Neural progenitor cell (in vitro differentiated cells): ENCODE data around the gene PIGR. TPM values are rescaled to one million over a fixed set of nuclear protein-coding genes. Genes with fewer than 3 reads are reported as not detected.

ENCODE experiments used
- DNase-seq: peaks from one replicate; pipeline ENCODE4 v3.0.0-alpha.2; 2016; ENCODE audit warnings: low spot score
- H2AFZ ChIP-seq: fragments of 200-600 bp; sonication (generic); replicated peaks from 2 replicates; pipeline ENCODE4 v1.6.1; 2016; ENCODE audit warnings: antibody characterized with exemption
- H3F3A ChIP-seq: fragments of 200-600 bp; sonication (generic); 2 replicates; pipeline ENCODE4 v1.6.1; 2016; ENCODE audit warnings: antibody characterized with exemption, low read depth
- H3K27ac ChIP-seq: fragments of 200-600 bp; sonication (generic); 2 replicates; pipeline ENCODE4 v1.5.1; 2016; ENCODE audit warnings: mild to moderate bottlenecking
- H3K27me3 ChIP-seq: fragments of 200-600 bp; sonication (generic); 2 replicates; pipeline ENCODE4 v1.6.1; 2016; ENCODE audit warnings: mild to moderate bottlenecking, moderate library complexity
- H3K36me3 ChIP-seq: fragments of 200-600 bp; sonication (generic); 2 replicates; pipeline ENCODE4 v1.5.1; 2016
- H3K4me1 ChIP-seq: fragments of 200-600 bp; sonication (generic); 2 replicates; pipeline ENCODE4 v1.6.1; 2016; ENCODE audit warnings: mixed run types
- H3K4me2 ChIP-seq: fragments of 200-600 bp; sonication (generic); 2 replicates; pipeline ENCODE4 v1.6.1; 2016
- H3K4me3 ChIP-seq: fragments of 200-600 bp; sonication (generic); 2 replicates; pipeline ENCODE4 v1.5.1; 2016
- H3K79me2 ChIP-seq: fragments of 200-600 bp; sonication (generic); 2 replicates; pipeline ENCODE4 v1.6.1; 2016; ENCODE audit warnings: low read depth
- H3K9ac ChIP-seq: fragments of 200-600 bp; sonication (generic); 2 replicates; pipeline ENCODE4 v1.6.1; 2016
- H3K9me3 ChIP-seq: fragments of 200-600 bp; sonication (generic); 2 replicates; pipeline ENCODE4 v1.5.1; 2016; ENCODE audit warnings: low read depth
- H4K20me1 ChIP-seq: fragments of 200-600 bp; sonication (generic); 2 replicates; pipeline ENCODE4 v1.6.1; 2016; ENCODE audit warnings: low read depth
- H3K27ac Mint-ChIP-seq: 3 replicates; pipeline ENCODE4 v1.8.0; 2021; ENCODE audit warnings: mixed read lengths
- H3K27me3 Mint-ChIP-seq: 2 replicates; pipeline ENCODE4 v1.8.0; 2022; ENCODE audit warnings: low read depth, mild to moderate bottlenecking, inconsistent platforms, moderate library complexity, mixed read lengths; ENCODE audit not compliant: insufficient read depth
- H3K36me3 Mint-ChIP-seq: 3 replicates; pipeline ENCODE4 v1.8.0; 2021; ENCODE audit warnings: mixed read lengths
- H3K4me1 Mint-ChIP-seq: 3 replicates; pipeline ENCODE4 v1.8.0; 2021; ENCODE audit warnings: mixed read lengths
- H3K4me3 Mint-ChIP-seq: 3 replicates; pipeline ENCODE4 v1.8.0; 2021; ENCODE audit warnings: mild to moderate bottlenecking, moderate library complexity, mixed read lengths
- H3K9me3 Mint-ChIP-seq: 3 replicates; pipeline ENCODE4 v1.8.0; 2020; ENCODE audit warnings: mixed read lengths
- EZH2 ChIP-seq: fragments of 200-600 bp; sonication (generic); IDR thresholded peaks from 2 replicates; pipeline ENCODE4 v1.6.1; 2017; ENCODE audit warnings: antibody characterized with exemption, mild to moderate bottlenecking, moderate library complexity
- EZH2phosphoT487 ChIP-seq: fragments of 200-600 bp; sonication (generic); IDR thresholded peaks from 2 replicates; pipeline ENCODE4 v1.6.1; 2017; ENCODE audit warnings: antibody characterized with exemption
- total RNA-seq: library from RNA; depleted of rRNA; stranded (reverse); fragments of >200 nt; gene quantifications from 2 replicates; pipeline ENCODE4 v1.2.3, GENCODE V29; 2015; ENCODE audit warnings: low replicate concordance
- TF ChIP-seq, protein P1 (sequence below): fragments of 200-600 bp; sonication (generic); IDR thresholded peaks from 2 replicates; pipeline ENCODE4 v1.5.1; 2017; ENCODE audit warnings: antibody characterized with exemption, mild to moderate bottlenecking

Gene PIGR
- total RNA-seq, 1 donor from 2014 or later: not detected

- Histone ChIP-seq H3K9ac (no peak overlapping the region), H2AFZ (no peak overlapping the region), H4K20me1 (no peaks in the 10 kb centered on the region), H3K27me3 (no peaks in the 10 kb centered on the region), H3F3A (no peaks in the 10 kb centered on the region), H3K36me3 (no peaks in the 10 kb centered on the region), H3K4me2 (no peak overlapping the region), H3K4me3 (no peak overlapping the region), H3K79me2 (no peaks in the 10 kb centered on the region), H3K27ac (no peak overlapping the region), H3K4me1 (peaks cover 5% of the 10 kb centered on the region), H3K9me3 (no peaks in the 10 kb centered on the region)
- DNase-seq: no peak
- Mint-ChIP-seq H3K27ac (no peak overlapping the region), H3K4me3 (no peak overlapping the region), H3K9me3 (no peaks in the 10 kb centered on the region), H3K27me3 (peaks cover 1% of the 10 kb centered on the region), H3K36me3 (no peaks in the 10 kb centered on the region), H3K4me1 (peaks cover 7% of the 10 kb centered on the region)
- TF ChIP-seq, protein P1, sequence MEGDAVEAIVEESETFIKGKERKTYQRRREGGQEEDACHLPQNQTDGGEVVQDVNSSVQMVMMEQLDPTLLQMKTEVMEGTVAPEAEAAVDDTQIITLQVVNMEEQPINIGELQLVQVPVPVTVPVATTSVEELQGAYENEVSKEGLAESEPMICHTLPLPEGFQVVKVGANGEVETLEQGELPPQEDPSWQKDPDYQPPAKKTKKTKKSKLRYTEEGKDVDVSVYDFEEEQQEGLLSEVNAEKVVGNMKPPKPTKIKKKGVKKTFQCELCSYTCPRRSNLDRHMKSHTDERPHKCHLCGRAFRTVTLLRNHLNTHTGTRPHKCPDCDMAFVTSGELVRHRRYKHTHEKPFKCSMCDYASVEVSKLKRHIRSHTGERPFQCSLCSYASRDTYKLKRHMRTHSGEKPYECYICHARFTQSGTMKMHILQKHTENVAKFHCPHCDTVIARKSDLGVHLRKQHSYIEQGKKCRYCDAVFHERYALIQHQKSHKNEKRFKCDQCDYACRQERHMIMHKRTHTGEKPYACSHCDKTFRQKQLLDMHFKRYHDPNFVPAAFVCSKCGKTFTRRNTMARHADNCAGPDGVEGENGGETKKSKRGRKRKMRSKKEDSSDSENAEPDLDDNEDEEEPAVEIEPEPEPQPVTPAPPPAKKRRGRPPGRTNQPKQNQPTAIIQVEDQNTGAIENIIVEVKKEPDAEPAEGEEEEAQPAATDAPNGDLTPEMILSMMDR: no peak
- TF ChIP-seq EZH2: no peak
- TF ChIP-seq EZH2phosphoT487: no peak
Observed at GRCh38 chr1:206986885-206987284, 40.6 kb upstream of the PIGR start.

DNA sequence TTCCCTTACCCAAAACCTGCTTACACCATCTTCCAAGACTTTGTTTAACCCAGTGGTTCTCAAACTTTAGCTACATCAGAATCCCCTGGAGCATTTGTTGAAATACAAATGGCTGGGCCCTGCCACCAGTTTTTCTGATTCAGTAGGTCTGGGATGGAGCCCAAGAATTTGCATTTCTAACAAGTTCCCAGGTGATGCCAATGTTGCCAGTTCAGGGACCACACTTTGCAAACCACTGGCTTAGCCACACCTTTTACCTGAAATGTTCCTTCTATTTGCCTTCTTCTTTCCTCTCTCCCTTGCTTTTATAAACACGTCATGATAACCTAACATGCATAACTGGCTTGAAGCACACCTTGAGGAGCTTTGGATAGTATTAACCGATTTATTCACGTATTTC is 40.1 kb upstream of the PIGR start:
- TF ChIP-seq EZH2 (no peak), EZH2phosphoT487 (no peak)
- TF ChIP-seq, protein P1: no peak
- peaks cover 5% of the 10 kb centered on the region for H3K4me1 ChIP-seq
- H3K27me3 ChIP-seq: no peaks in the 10 kb centered on the region
- H3K4me2 ChIP-seq: no peak overlapping the region
- Mint-ChIP-seq H3K27ac (no peak overlapping the region), H3K36me3 (no peaks in the 10 kb centered on the region), H3K9me3 (no peaks in the 10 kb centered on the region), H3K27me3 (no peaks in the 10 kb centered on the region), H3K4me3 (no peak overlapping the region), H3K4me1 (peaks cover 7% of the 10 kb centered on the region)
- no peaks in the 10 kb centered on the region for H3K79me2 ChIP-seq
- no peak overlapping the region for H3K27ac ChIP-seq
- H3F3A ChIP-seq: no peaks in the 10 kb centered on the region
- H3K9ac ChIP-seq: no peak overlapping the region
- H3K9me3 ChIP-seq: no peaks in the 10 kb centered on the region
- no peaks in the 10 kb centered on the region for H3K36me3 ChIP-seq
- H3K4me3 ChIP-seq: no peak overlapping the region
- no peaks in the 10 kb centered on the region for H4K20me1 ChIP-seq
- no peak overlapping the region for H2AFZ ChIP-seq
- DNase-seq: no peak

DNA sequence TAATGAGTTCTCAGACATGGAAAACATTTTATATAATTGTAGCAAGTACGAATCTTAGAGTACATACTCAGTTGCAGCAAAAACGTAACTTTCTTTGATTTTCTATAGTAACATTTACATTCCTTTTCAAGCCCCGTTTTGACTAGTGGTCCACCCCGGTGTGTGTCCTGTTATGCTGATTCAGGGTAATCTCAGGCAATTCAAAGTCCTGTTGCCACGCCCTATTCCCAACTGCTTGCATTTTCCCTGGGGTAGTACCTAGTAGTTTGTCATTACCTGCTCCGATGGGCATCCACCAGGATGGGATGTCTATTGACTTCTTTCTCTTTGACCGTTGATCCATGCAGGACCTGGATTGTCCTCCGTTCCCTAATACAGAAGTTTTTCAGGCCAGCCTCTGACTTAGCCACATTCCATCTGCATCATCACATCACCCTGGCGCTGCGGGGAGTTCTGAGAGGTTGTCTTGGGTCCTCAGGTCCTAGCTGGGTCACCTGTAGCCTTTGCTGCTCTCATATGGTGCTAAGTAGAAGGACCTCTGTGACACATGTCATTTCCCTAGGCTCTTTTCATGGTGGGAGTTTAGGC is 39.0 kb upstream of the PIGR start:
- Histone ChIP-seq H3F3A (no peaks in the 10 kb centered on the region), H3K79me2 (no peaks in the 10 kb centered on the region), H3K9me3 (no peaks in the 10 kb centered on the region), H4K20me1 (no peaks in the 10 kb centered on the region), H3K36me3 (no peaks in the 10 kb centered on the region), H3K4me2 (no peak overlapping the region), H3K4me3 (no peak overlapping the region), H3K4me1 (peaks cover 5% of the 10 kb centered on the region), H2AFZ (no peak overlapping the region), H3K9ac (no peak overlapping the region), H3K27me3 (no peaks in the 10 kb centered on the region), H3K27ac (no peak overlapping the region)
- peaks cover 7% of the 10 kb centered on the region for H3K4me1 Mint-ChIP-seq
- peaks cover 2% of the 10 kb centered on the region for H3K27me3 Mint-ChIP-seq
- no peak overlapping the region for H3K4me3 Mint-ChIP-seq
- DNase-seq: peak; percentile 5
- TF ChIP-seq EZH2phosphoT487 (no peak), EZH2 (no peak)
- TF ChIP-seq, protein P1: no peak
- H3K27ac Mint-ChIP-seq: no peak overlapping the region
- H3K9me3 Mint-ChIP-seq: no peaks in the 10 kb centered on the region
- no peaks in the 10 kb centered on the region for H3K36me3 Mint-ChIP-seq
